HepG2 (cell line): ENCODE results near the gene FGGY. TPM values are rescaled to one million over a fixed set of nuclear protein-coding genes. Genes with fewer than 3 reads are reported as not detected.
A peak's percentile ranks its signal among the peaks of the same experiment; 100 is the strongest.

Source experiments
- ATAC-seq: fragments of 200-7000 bp; cut with Tn5 transposase; 3 replicates; pipeline ENCODE4 v1.9.1; 2020; ENCODE audit warnings: mild to moderate bottlenecking, moderate library complexity
- BruUV-seq: library from RNA; stranded (reverse); fragments of 400-500 nt; replicated peaks from 2 replicates; lab custom pipeline; 2021; lab: Mats Ljungman, UMichigan
- CTCF ChIA-PET: fragments of 300-600 bp; formaldehyde crosslinking; extraction: SDS; loops from one replicate; lab custom pipeline; 2021; ENCODE audit warnings: low total read pairs, inconsistent platforms, low intra/inter-chr PET ratio; lab: Yijun Ruan, JAX
- POLR2A ChIA-PET: fragments of 350-600 bp; sonication (Branson Sonifier 250); formaldehyde crosslinking; loops from one replicate; lab custom pipeline; 2020; ENCODE audit warnings: antibody characterized with exemption, inconsistent platforms; lab: Yijun Ruan, JAX
- DNase-seq: peaks from one replicate; pipeline ENCODE4 v3.0.0-alpha.2; 2015; ENCODE audit warnings: low spot score
- FAIRE-seq: peaks from 3 replicates; lab custom pipeline; 2011; peaks lifted over from hg19 to GRCh38; lab: Jason Lieb, UNC
- H2AFZ ChIP-seq: one replicate; pipeline ENCODE4 v1.6.1; 2011; ENCODE audit warnings: low read length, inconsistent platforms
- H3K27ac ChIP-seq: fragments of 300-600 bp; 3 replicates; pipeline ENCODE4 v1.8.0; 2011; ENCODE audit warnings: mixed run types, mild to moderate bottlenecking, mixed read lengths, low read length, inconsistent platforms; ENCODE audit not compliant: insufficient read depth; ENCODE audit errors: extremely low read length
- H3K27me3 ChIP-seq, 2 experiments: fragments of 200-600 bp in 1 of 2; 2 replicates in 1 of 2; 3 replicates in 1 of 2; pipeline versions ENCODE4 v1.6.0 to v1.8.0; 2011; ENCODE audit warnings: low read length in 2 of 2, mild to moderate bottlenecking in 2 of 2, moderate library complexity in 2 of 2, inconsistent platforms in 1 of 2; ENCODE audit not compliant: insufficient read depth in 2 of 2, control insufficient read depth in 1 of 2
- H3K36me3 ChIP-seq, 2 experiments: fragments of 200-600 bp in 1 of 2; replicated peaks in 1 of 2; 2 replicates in 1 of 2; 3 replicates in 1 of 2; pipeline versions ENCODE4 v1.5.1 to v1.8.0; 2011; ENCODE audit warnings: low read length in 2 of 2, inconsistent platforms in 1 of 2; ENCODE audit not compliant: insufficient read depth in 2 of 2, control insufficient read depth in 1 of 2
- H3K4me1 ChIP-seq: 2 replicates; pipeline ENCODE4 v1.5.1; 2012; ENCODE audit warnings: low read length, inconsistent platforms; ENCODE audit not compliant: insufficient read depth
- H3K4me2 ChIP-seq: 2 replicates; pipeline ENCODE4 v1.6.0; 2011; ENCODE audit warnings: low read depth, low read length, inconsistent platforms
- H3K4me3 ChIP-seq, 3 experiments: fragments of 200-600 bp in 1 of 3; sonication (generic), shearing (Covaris generic) in 1 of 3; replicated peaks in 1 of 3; 2 replicates each; pipeline ENCODE4 v1.5.1; 2011 to 2016; ENCODE audit warnings: low read length in 3 of 3, inconsistent platforms in 2 of 3, low read depth in 2 of 3, mild to moderate bottlenecking in 2 of 3, control low read depth in 1 of 3, mixed read lengths in 1 of 3; ENCODE audit not compliant: insufficient read depth in 1 of 3
- H3K79me2 ChIP-seq: one replicate; pipeline ENCODE4 v1.6.1; 2011; ENCODE audit warnings: low read length, inconsistent platforms; ENCODE audit not compliant: insufficient read depth
- H3K9ac ChIP-seq: 2 replicates; pipeline ENCODE4 v1.6.0; 2011; ENCODE audit warnings: mild to moderate bottlenecking, low read depth, low read length, inconsistent platforms; ENCODE audit not compliant: insufficient read depth
- H3K9me3 ChIP-seq: 2 replicates; pipeline ENCODE4 v1.5.1; 2012; ENCODE audit warnings: mild to moderate bottlenecking, low read length
- H4K20me1 ChIP-seq: 2 replicates; pipeline ENCODE4 v1.6.0; 2011; ENCODE audit warnings: inconsistent platforms, mild to moderate bottlenecking, low read length, moderate library complexity; ENCODE audit not compliant: insufficient read depth
- CREB3 ChIP-seq: sonication (generic); formaldehyde crosslinking; IDR thresholded peaks from 2 replicates; pipeline ENCODE4 v1.5.0; 2020; ENCODE audit warnings: missing genetic modification reagents
- DPF2 ChIP-seq: sonication (generic); formaldehyde crosslinking; IDR thresholded peaks from 2 replicates; pipeline ENCODE4 v1.4.0; 2020; ENCODE audit warnings: mild to moderate bottlenecking, low read depth, missing genetic modification reagents, borderline replicate concordance
- NKX3-1 ChIP-seq: sonication (generic); formaldehyde crosslinking; IDR thresholded peaks from 2 replicates; pipeline ENCODE4 v1.5.0; 2020; ENCODE audit warnings: missing genetic modification reagents
- WGBS: methylation state at CpG from one replicate; pipeline ENCODE4 v1.1.6; 2017; ENCODE audit warnings: low lambda C conversion rate; 5-methylcytosine and 5-hydroxymethylcytosine counted together
- in situ Hi-C: cut with HindIII; loops from 2 replicates; pipeline ENCODE4 v1.10.0; 2017; ENCODE audit warnings: low pct_unique_long_range_greater_than_20kb; ENCODE audit not compliant: extremely low pct_ligation_motif_present
- intact Hi-C: fragments of 100-400 bp; cut with micrococcal nuclease; formaldehyde crosslinking; loops from one replicate; pipeline ENCODE4 v1.10.0; 2022; ENCODE audit not compliant: unreplicated experiment
- polyA plus RNA-seq, 8 experiments: library from polyadenylated mRNA; depleted of rRNA in 3 of 8; stranded (reverse) in 7 of 8; unstranded in 1 of 8; fragments of >200 nt; fragmentation: Illumina TruSeq in 4 of 8; extraction: Trizol in 4 of 8; gene quantifications; 2 replicates each; pipeline versions ENCODE4 v1.2.1 to v1.2.3, GENCODE V29; 2011 to 2016; ENCODE audit warnings: low read depth in 4 of 8, missing spikeins in 1 of 8, mixed read lengths in 1 of 8; ENCODE audit not compliant: insufficient read depth in 1 of 8
- total RNA-seq, 5 experiments: library from RNA; depleted of rRNA; stranded (reverse); fragments of >200 nt; fragmentation: Illumina TruSeq; extraction: Trizol; gene quantifications; 2 replicates each; pipeline ENCODE4 v1.2.3, GENCODE V29; 2016; ENCODE audit warnings: low read depth in 1 of 5
- TF ChIP-seq, protein P1 (sequence below): sonication (generic); formaldehyde crosslinking; IDR thresholded peaks from 2 replicates; pipeline ENCODE4 v1.5.0; 2020; ENCODE audit warnings: mild to moderate bottlenecking, missing genetic modification reagents, borderline replicate concordance
- TF ChIP-seq, protein P2 (sequence below): sonication (generic); formaldehyde crosslinking; IDR thresholded peaks from 2 replicates; pipeline ENCODE4 v1.4.0; 2020; ENCODE audit warnings: missing genetic modification reagents
- TF ChIP-seq, protein P3 (sequence below): sonication (generic); formaldehyde crosslinking; IDR thresholded peaks from 2 replicates; pipeline ENCODE4 v1.4.0; 2020; ENCODE audit warnings: missing genetic modification reagents

Gene FGGY
- total and polyA plus RNA-seq, 2 of the 13 experiments (the other 11 are each of a cell fraction or from before 2014, with no cell fraction given), result 15.7 to 27.5 TPM

DNA sequence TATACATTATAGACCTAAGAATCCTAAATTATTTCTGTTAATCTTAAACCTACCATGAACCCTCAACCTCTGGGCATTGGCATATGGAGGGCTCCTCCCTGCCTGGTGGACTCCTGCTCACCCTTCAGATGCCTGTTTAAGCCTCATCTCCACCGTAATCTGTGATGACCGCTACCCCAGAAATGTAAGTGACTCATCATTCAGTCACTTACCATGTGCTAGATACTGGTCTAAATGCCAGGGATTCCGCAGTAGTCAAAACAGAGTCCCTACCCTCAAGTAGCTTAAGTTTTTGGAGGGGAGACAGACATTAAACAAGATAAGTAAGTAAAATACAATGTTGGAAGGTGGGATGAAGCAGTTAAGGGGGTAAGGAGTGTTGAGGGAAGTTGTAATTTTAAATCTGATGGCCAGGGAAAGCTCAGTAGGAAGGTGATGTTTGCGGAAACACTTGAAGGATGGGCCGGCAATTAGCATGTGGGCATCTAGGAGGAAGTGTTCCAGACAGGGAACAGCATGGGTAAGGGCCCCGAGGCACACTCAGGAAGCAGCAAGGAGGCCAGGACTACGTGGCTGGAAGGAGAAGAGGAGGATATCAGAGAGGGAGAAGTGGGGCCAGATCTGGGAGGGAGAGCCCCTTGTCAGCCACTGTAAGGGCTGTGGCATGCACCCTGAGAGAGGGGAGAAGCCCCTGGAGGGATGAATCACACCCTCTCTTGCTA is 376.1 kb downstream of the FGGY start:
- in situ Hi-C loops (loop anchor here (10.0 kb wide), 1 partner anchor 118 kb away; no protein-coding TSS in a partner anchor), intact Hi-C loops (no loop called here)
- BruUV-seq, result no TSS peak
- ChIA-PET CTCF (no interaction called here), POLR2A (no interaction called here)
- peaks cover 0 to under 1% of the 10 kb centered on the region in 2 experiments; a peak in 1 of 5 replicates for H3K36me3 ChIP-seq
- DNase-seq (peak; percentile 63), FAIRE-seq (no peak), ATAC-seq (no peak)
- H3K4me2 ChIP-seq, result no peak overlapping the region
- no peaks in the 10 kb centered on the region for H3K9me3 ChIP-seq
- no peak overlapping the region for H3K4me3 ChIP-seq
- no peaks in the 10 kb centered on the region for H3K27me3 ChIP-seq
- 94% methylated on average over 7 of the region's 7 CpGs for WGBS
- H4K20me1 ChIP-seq, result no peaks in the 10 kb centered on the region
- no peaks in the 10 kb centered on the region for H3K79me2 ChIP-seq
- peaks cover 83% of the 10 kb centered on the region for H3K4me1 ChIP-seq
- H3K27ac ChIP-seq, result peak overlapping the region; percentile 53
- H3K9ac ChIP-seq, result no peak overlapping the region
- no peak overlapping the region for H2AFZ ChIP-seq
- TF ChIP-seq, protein P1, sequence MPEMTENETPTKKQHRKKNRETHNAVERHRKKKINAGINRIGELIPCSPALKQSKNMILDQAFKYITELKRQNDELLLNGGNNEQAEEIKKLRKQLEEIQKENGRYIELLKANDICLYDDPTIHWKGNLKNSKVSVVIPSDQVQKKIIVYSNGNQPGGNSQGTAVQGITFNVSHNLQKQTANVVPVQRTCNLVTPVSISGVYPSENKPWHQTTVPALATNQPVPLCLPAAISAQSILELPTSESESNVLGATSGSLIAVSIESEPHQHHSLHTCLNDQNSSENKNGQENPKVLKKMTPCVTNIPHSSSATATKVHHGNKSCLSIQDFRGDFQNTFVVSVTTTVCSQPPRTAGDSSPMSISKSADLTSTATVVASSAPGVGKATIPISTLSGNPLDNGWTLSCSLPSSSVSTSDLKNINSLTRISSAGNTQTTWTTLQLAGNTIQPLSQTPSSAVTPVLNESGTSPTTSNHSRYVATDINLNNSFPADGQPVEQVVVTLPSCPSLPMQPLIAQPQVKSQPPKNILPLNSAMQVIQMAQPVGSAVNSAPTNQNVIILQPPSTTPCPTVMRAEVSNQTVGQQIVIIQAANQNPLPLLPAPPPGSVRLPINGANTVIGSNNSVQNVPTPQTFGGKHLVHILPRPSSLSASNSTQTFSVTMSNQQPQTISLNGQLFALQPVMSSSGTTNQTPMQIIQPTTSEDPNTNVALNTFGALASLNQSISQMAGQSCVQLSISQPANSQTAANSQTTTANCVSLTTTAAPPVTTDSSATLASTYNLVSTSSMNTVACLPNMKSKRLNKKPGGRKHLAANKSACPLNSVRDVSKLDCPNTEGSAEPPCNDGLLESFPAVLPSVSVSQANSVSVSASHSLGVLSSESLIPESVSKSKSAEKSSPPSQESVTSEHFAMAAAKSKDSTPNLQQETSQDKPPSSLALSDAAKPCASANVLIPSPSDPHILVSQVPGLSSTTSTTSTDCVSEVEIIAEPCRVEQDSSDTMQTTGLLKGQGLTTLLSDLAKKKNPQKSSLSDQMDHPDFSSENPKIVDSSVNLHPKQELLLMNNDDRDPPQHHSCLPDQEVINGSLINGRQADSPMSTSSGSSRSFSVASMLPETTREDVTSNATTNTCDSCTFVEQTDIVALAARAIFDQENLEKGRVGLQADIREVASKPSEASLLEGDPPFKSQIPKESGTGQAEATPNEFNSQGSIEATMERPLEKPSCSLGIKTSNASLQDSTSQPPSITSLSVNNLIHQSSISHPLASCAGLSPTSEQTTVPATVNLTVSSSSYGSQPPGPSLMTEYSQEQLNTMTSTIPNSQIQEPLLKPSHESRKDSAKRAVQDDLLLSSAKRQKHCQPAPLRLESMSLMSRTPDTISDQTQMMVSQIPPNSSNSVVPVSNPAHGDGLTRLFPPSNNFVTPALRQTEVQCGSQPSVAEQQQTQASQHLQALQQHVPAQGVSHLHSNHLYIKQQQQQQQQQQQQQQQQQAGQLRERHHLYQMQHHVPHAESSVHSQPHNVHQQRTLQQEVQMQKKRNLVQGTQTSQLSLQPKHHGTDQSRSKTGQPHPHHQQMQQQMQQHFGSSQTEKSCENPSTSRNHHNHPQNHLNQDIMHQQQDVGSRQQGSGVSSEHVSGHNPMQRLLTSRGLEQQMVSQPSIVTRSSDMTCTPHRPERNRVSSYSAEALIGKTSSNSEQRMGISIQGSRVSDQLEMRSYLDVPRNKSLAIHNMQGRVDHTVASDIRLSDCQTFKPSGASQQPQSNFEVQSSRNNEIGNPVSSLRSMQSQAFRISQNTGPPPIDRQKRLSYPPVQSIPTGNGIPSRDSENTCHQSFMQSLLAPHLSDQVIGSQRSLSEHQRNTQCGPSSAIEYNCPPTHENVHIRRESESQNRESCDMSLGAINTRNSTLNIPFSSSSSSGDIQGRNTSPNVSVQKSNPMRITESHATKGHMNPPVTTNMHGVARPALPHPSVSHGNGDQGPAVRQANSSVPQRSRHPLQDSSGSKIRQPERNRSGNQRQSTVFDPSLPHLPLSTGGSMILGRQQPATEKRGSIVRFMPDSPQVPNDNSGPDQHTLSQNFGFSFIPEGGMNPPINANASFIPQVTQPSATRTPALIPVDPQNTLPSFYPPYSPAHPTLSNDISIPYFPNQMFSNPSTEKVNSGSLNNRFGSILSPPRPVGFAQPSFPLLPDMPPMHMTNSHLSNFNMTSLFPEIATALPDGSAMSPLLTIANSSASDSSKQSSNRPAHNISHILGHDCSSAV, result no peak
- TF ChIP-seq, protein P2, sequence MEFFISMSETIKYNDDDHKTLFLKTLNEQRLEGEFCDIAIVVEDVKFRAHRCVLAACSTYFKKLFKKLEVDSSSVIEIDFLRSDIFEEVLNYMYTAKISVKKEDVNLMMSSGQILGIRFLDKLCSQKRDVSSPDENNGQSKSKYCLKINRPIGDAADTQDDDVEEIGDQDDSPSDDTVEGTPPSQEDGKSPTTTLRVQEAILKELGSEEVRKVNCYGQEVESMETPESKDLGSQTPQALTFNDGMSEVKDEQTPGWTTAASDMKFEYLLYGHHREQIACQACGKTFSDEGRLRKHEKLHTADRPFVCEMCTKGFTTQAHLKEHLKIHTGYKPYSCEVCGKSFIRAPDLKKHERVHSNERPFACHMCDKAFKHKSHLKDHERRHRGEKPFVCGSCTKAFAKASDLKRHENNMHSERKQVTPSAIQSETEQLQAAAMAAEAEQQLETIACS (CRISPR knock-in tag), result no peak
- TF ChIP-seq NKX3-1 (CRISPR knock-in tag), result no peak
- no peak for TF ChIP-seq DPF2 (CRISPR knock-in tag)
- TF ChIP-seq, protein P3, sequence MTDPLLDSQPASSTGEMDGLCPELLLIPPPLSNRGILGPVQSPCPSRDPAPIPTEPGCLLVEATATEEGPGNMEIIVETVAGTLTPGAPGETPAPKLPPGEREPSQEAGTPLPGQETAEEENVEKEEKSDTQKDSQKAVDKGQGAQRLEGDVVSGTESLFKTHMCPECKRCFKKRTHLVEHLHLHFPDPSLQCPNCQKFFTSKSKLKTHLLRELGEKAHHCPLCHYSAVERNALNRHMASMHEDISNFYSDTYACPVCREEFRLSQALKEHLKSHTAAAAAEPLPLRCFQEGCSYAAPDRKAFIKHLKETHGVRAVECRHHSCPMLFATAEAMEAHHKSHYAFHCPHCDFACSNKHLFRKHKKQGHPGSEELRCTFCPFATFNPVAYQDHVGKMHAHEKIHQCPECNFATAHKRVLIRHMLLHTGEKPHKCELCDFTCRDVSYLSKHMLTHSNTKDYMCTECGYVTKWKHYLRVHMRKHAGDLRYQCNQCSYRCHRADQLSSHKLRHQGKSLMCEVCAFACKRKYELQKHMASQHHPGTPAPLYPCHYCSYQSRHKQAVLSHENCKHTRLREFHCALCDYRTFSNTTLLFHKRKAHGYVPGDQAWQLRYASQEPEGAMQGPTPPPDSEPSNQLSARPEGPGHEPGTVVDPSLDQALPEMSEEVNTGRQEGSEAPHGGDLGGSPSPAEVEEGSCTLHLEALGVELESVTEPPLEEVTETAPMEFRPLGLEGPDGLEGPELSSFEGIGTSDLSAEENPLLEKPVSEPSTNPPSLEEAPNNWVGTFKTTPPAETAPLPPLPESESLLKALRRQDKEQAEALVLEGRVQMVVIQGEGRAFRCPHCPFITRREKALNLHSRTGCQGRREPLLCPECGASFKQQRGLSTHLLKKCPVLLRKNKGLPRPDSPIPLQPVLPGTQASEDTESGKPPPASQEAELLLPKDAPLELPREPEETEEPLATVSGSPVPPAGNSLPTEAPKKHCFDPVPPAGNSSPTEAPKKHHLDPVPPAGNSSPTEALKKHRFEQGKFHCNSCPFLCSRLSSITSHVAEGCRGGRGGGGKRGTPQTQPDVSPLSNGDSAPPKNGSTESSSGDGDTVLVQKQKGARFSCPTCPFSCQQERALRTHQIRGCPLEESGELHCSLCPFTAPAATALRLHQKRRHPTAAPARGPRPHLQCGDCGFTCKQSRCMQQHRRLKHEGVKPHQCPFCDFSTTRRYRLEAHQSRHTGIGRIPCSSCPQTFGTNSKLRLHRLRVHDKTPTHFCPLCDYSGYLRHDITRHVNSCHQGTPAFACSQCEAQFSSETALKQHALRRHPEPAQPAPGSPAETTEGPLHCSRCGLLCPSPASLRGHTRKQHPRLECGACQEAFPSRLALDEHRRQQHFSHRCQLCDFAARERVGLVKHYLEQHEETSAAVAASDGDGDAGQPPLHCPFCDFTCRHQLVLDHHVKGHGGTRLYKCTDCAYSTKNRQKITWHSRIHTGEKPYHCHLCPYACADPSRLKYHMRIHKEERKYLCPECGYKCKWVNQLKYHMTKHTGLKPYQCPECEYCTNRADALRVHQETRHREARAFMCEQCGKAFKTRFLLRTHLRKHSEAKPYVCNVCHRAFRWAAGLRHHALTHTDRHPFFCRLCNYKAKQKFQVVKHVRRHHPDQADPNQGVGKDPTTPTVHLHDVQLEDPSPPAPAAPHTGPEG (CRISPR knock-in tag), result no peak
- no peak for TF ChIP-seq CREB3
